Testis (tissue), 2 donors: ENCODE measurements around the gene IL1RAPL1.

Experiments used
- CTCF ChIP-seq, 3 experiments: fragments of 450-650 bp in 2 of 3; fragments of 200-600 bp in 1 of 3; sonication (generic) in 1 of 3; IDR thresholded peaks; one replicate each; pipeline ENCODE4 v1.5.1; 2016 to 2019; ENCODE audit warnings: antibody characterized with exemption in 3 of 3, mild to moderate bottlenecking in 2 of 3, moderate library complexity in 1 of 3
- POLR2A ChIP-seq: fragments of 450-650 bp; IDR thresholded peaks from one replicate; pipeline ENCODE4 v1.6.1; 2017; ENCODE audit warnings: antibody characterized with exemption, mild to moderate bottlenecking, moderate library complexity

- TF ChIP-seq CTCF (IDR thresholded peaks at IDR 0.05) (no peak), POLR2A (no peak)
Measured at GRCh38 chrX:28581522-28581921, 5.7 kb upstream of the IL1RAPL1 start.
